CD4-positive, alpha-beta T cell treated with Interleukin-12 subunit alpha and Interleukin-12 subunit beta, for 1 hour (primary cell): Measurements from ENCODE around the gene PTPRM.

Source experiments
- DNase-seq: peaks from one replicate; pipeline ENCODE4 v3.0.0-alpha.2; 2020

The PTPRM gene

GRCh38 chr18:7676253-7676873 is 109.2 kb downstream of the PTPRM start:
- DNase-seq, result no peak

GRCh38 chr18:7677001-7677400 is 109.9 kb downstream of the PTPRM start:
- DNase-seq, result no peak

GRCh38 chr18:7677424-7677823 is 110.3 kb downstream of the PTPRM start:
- DNase-seq, result no peak

- no peak for DNase-seq
These were observed 111.3 kb downstream of the PTPRM start for GRCh38 chr18:7678389-7678788.

GRCh38 chr18:7678801-7679200 is 111.7 kb downstream of the PTPRM start:
- no peak for DNase-seq

GRCh38 chr18:7681298-7681697 is 114.2 kb downstream of the PTPRM start:
- DNase-seq, result no peak

- DNase-seq, result no peak
These were observed 115.2 kb downstream of the PTPRM start for GRCh38 chr18:7682321-7682720.

- no peak for DNase-seq
These were observed 116.6 kb downstream of the PTPRM start for GRCh38 chr18:7683753-7684152.

- no peak for DNase-seq
These were observed 117.2 kb downstream of the PTPRM start for GRCh38 chr18:7684357-7684756.

- DNase-seq, result no peak
These were observed 117.8 kb downstream of the PTPRM start for GRCh38 chr18:7684966-7685365.

GRCh38 chr18:7686278-7686677 is 119.2 kb downstream of the PTPRM start:
- no peak for DNase-seq

- no peak for DNase-seq
These were observed 121.5 kb downstream of the PTPRM start for GRCh38 chr18:7688580-7688979.

- no peak for DNase-seq
These were observed 124.1 kb downstream of the PTPRM start for GRCh38 chr18:7691206-7691605.

GRCh38 chr18:7696780-7697179 is 129.7 kb downstream of the PTPRM start:
- DNase-seq, result no peak

GRCh38 chr18:7697306-7697705 is 130.2 kb downstream of the PTPRM start:
- no peak for DNase-seq

GRCh38 chr18:7711495-7711894 is 144.4 kb downstream of the PTPRM start:
- no peak for DNase-seq

- DNase-seq, result no peak
These were observed 153.3 kb downstream of the PTPRM start for GRCh38 chr18:7720395-7720794.

- DNase-seq, result no peak
These were observed 154.4 kb downstream of the PTPRM start for GRCh38 chr18:7721532-7721931.

GRCh38 chr18:7722955-7723354 is 155.8 kb downstream of the PTPRM start:
- no peak for DNase-seq

GRCh38 chr18:7723558-7723957 is 156.4 kb downstream of the PTPRM start:
- DNase-seq, result no peak

GRCh38 chr18:7725473-7725872 is 158.4 kb downstream of the PTPRM start:
- no peak for DNase-seq

GRCh38 chr18:7725897-7726296 is 158.8 kb downstream of the PTPRM start:
- no peak for DNase-seq

- DNase-seq, result no peak
These were observed 159.4 kb downstream of the PTPRM start for GRCh38 chr18:7726522-7726921.

- DNase-seq, result no peak
These were observed 160.4 kb downstream of the PTPRM start for GRCh38 chr18:7727361-7728076.

- DNase-seq, result no peak
These were observed 161.2 kb downstream of the PTPRM start for GRCh38 chr18:7728297-7728696.
